Progenitor cell of endocrine pancreas (in vitro differentiated cells): Measurements from ENCODE around the gene SIM1. TPM values are rescaled to one million over a fixed set of nuclear protein-coding genes. Genes with fewer than 3 reads are reported as not detected.

Experiments
- DNase-seq: peaks from one replicate; pipeline ENCODE4 v3.0.0; 2021; ENCODE audit warnings: low spot score; ENCODE audit not compliant: unreplicated experiment
- H3K27ac Mint-ChIP-seq: 2 replicates; pipeline ENCODE4 v1.8.0; 2021; ENCODE audit warnings: mild to moderate bottlenecking, moderate library complexity, mixed read lengths
- H3K27me3 Mint-ChIP-seq: 2 replicates; pipeline ENCODE4 v1.8.0; 2021; ENCODE audit warnings: mixed read lengths
- H3K36me3 Mint-ChIP-seq: 2 replicates; pipeline ENCODE4 v1.8.0; 2022; ENCODE audit warnings: mixed read lengths; ENCODE audit not compliant: insufficient read depth
- H3K4me1 Mint-ChIP-seq: 2 replicates; pipeline ENCODE4 v1.8.0; 2021; ENCODE audit warnings: low read depth, mixed read lengths
- H3K4me3 Mint-ChIP-seq: 2 replicates; pipeline ENCODE4 v1.8.0; 2021; ENCODE audit warnings: low read depth, mild to moderate bottlenecking, moderate library complexity, mixed read lengths
- H3K9me3 Mint-ChIP-seq: 2 replicates; pipeline ENCODE4 v1.8.0; 2021; ENCODE audit warnings: low read depth, mixed read lengths
- total RNA-seq: library from RNA; stranded (reverse); gene quantifications from 2 replicates; pipeline ENCODE4 v1.2.1, GENCODE V29; 2021
- TF ChIP-seq, protein P1 (sequence below): fragments of 200-600 bp; sonication (generic); IDR thresholded peaks from one replicate; pipeline ENCODE4 v1.5.0; 2021; ENCODE audit warnings: antibody characterized with exemption, mild to moderate bottlenecking; ENCODE audit not compliant: unreplicated experiment

SIM1 gene
- total RNA-seq, 1 donor from 2014 or later, result 6.9 TPM

DNA sequence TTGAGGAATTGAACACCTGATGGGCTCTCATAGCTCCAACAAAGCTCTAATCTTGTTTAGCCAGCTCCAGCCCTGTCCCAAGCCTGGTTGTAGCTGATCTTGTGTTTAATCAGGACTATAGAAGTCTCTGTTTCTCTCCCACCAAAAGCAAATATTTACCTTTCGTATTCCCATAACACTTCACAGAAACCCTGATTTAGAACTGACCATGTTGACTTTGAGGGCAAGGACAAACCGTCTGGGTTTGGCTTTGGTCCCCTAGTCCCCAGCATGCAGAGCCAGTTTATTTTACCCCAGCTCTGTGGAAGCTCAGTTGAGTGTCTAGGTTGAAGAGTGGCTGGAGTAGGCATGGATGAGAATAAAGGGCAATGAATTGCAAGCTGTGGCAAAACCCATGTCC is 18.0 kb upstream of the SIM1 start:
- H3K36me3 Mint-ChIP-seq, result no peaks in the 10 kb centered on the region
- H3K27me3 Mint-ChIP-seq, result no peaks in the 10 kb centered on the region
- no peaks in the 10 kb centered on the region for H3K9me3 Mint-ChIP-seq
- no peak overlapping the region for H3K4me3 Mint-ChIP-seq
- TF ChIP-seq, protein P1, sequence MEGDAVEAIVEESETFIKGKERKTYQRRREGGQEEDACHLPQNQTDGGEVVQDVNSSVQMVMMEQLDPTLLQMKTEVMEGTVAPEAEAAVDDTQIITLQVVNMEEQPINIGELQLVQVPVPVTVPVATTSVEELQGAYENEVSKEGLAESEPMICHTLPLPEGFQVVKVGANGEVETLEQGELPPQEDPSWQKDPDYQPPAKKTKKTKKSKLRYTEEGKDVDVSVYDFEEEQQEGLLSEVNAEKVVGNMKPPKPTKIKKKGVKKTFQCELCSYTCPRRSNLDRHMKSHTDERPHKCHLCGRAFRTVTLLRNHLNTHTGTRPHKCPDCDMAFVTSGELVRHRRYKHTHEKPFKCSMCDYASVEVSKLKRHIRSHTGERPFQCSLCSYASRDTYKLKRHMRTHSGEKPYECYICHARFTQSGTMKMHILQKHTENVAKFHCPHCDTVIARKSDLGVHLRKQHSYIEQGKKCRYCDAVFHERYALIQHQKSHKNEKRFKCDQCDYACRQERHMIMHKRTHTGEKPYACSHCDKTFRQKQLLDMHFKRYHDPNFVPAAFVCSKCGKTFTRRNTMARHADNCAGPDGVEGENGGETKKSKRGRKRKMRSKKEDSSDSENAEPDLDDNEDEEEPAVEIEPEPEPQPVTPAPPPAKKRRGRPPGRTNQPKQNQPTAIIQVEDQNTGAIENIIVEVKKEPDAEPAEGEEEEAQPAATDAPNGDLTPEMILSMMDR, result no peak
- DNase-seq, result no peak
- H3K27ac Mint-ChIP-seq, result no peak overlapping the region
- H3K4me1 Mint-ChIP-seq, result peaks cover 5% of the 10 kb centered on the region

DNA sequence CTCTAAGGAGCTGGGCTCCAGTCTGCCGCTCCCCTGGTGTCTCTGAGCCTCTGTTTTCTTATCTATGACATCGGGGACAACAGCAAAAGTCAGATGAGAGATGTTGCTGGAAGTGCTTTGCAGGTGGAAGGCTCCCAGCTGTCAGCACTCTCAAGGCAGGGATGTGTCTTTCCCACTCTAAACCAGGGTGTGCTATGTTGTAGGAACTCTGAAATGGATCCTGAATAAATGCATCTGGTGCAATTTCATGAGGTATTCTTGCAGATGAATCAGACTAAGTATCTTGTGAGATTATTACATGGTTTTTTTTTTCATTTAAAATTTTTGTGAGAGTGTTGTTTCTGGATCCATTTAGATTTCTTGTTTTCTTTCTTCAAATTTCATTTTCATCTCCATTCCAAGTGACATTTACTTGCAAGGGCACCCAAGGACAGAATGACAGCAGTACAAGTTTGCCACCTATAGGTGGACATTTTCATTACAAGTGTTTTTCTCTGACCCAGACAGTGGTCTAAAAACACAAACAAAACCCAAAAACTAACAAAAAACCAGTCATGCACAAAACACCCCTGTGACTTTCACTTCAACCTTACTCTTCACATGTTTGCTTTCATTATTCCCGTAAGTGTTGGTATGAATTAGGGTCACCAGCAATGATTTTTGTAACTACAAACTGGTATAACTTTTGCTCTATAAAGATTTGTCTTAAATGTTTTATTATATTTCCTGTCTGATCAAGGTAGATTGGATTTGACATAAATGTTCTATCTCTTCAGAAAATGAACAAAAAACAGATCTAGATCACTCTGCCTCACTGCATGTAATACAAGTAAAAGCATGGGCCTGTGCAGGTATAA is 14.7 kb upstream of the SIM1 start:
- TF ChIP-seq, protein P1, result peak; percentile 79
- H3K4me1 Mint-ChIP-seq, result peaks cover 3% of the 10 kb centered on the region
- H3K27ac Mint-ChIP-seq, result no peak overlapping the region
- H3K4me3 Mint-ChIP-seq, result no peak overlapping the region
- no peaks in the 10 kb centered on the region for H3K36me3 Mint-ChIP-seq
- H3K27me3 Mint-ChIP-seq, result peaks cover 4% of the 10 kb centered on the region
- no peak for DNase-seq
- peaks cover 3% of the 10 kb centered on the region for H3K9me3 Mint-ChIP-seq

DNA sequence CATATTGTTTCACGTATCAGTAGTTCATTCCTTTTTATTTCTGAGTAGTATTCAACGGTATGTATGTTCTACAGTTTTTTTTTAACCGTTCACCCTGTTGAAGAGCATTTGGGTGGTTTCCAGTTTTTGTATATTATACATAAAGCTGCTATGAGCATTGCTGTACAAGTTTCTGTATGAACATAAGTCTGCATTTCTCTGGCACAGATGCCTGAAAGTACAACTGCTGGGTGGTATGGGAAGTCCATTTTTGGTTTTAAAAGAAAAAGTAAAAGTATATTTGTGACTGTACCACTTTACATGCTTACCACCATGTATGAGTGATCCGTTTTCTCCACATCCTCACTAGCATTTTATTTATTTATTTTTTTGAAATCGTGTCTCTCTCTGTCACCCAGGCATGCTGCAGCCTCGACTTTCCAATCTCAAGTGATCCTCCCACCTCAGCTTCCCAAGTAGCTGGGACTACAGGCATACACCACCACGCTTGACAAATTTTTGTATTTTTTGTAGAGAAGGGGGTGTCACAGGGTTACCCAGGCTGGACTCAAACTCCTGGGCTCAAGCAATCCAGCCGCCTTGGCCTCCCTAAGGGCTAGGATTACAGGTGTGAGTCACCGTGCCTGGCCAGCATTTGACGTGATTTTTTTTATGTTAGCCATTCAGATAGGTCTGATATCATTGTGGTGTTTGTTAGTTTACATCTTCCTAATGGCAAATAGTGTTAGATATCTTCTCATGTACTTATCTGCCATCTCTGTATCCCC is 11.0 kb upstream of the SIM1 start:
- DNase-seq, result no peak
- Mint-ChIP-seq H3K27ac (no peak overlapping the region), H3K4me1 (peaks cover 5% of the 10 kb centered on the region), H3K36me3 (no peaks in the 10 kb centered on the region), H3K27me3 (peaks cover 33% of the 10 kb centered on the region), H3K4me3 (no peak overlapping the region), H3K9me3 (peaks cover 3% of the 10 kb centered on the region)
- TF ChIP-seq, protein P1, result no peak

DNA sequence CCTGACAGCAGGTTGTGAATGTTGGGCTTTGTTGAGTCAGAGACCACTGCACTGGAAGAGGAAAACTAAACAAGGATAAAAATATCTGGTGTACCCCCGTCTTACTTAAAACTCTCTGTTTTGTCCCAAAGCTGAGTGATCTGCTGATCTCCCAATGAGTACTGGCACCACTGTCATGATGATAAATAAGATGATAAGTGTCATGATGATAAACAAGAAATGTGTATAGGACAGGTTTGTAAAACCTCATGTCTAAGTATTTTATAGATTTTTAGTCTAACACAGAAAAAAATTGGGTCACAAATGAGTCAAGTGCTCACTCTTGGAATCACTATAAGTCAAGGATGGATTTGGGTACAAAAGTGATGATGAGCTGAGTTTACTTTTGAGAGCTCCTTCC is 8.5 kb upstream of the SIM1 start:
- no peak for DNase-seq
- peaks cover 3% of the 10 kb centered on the region for H3K9me3 Mint-ChIP-seq
- no peak overlapping the region for H3K27ac Mint-ChIP-seq
- H3K27me3 Mint-ChIP-seq, result peaks cover 57% of the 10 kb centered on the region
- TF ChIP-seq, protein P1, result no peak
- peaks cover 6% of the 10 kb centered on the region for H3K4me1 Mint-ChIP-seq
- no peak overlapping the region for H3K4me3 Mint-ChIP-seq
- H3K36me3 Mint-ChIP-seq, result no peaks in the 10 kb centered on the region

DNA sequence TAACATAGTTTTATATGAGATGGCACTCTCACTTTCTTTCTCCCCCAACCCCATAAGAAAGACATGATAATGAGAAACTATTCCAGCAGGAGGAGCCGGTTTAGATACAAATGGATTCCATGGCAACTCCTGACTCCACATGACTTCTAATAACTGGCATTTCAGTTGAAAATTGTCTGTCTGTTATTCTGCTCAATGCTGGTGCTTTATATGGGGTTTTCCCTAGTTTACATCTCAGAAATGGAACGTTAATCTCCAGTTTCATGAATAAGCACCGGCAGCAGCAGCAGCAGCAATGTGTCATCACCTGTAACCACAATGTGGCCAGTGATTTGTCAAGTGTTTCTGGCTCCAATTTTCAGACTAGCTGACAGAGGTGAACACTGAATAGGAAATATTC is 8.0 kb upstream of the SIM1 start:
- Mint-ChIP-seq H3K4me3 (no peak overlapping the region), H3K4me1 (peaks cover 6% of the 10 kb centered on the region), H3K36me3 (no peaks in the 10 kb centered on the region), H3K27me3 (peaks cover 62% of the 10 kb centered on the region), H3K9me3 (peaks cover 3% of the 10 kb centered on the region), H3K27ac (no peak overlapping the region)
- DNase-seq, result no peak
- TF ChIP-seq, protein P1, result no peak
